Stimulated activated CD8-positive, alpha-beta memory T cell treated with anti-CD3 and anti-CD28 coated beads, Interleukin-7, amount 100 ng/mL, for 48 hours (primary cell): ENCODE measurements around the gene KRTAP5-9.
"Not testable (repeated sequence)": the region's sequence is repeated elsewhere in the genome, so short reads cannot be mapped to it uniquely, and the experiment has no call there.

Experiments used
- DNase-seq, 2 donors: peaks; one replicate each; pipeline ENCODE4 v3.0.0-alpha.2; 2020; ENCODE audit warnings: low read depth in 1 of 2; ENCODE audit errors: extremely low read depth in 1 of 2

KRTAP5-9 gene

GRCh38 chr11:71581826-71582225 lies 33.6 kb downstream of the KRTAP5-9 start:
- DNase-seq: no peak

GRCh38 chr11:71582309-71582895 lies 34.2 kb downstream of the KRTAP5-9 start, which contains the start of gene KRTAP5-11:
Gene KRTAP5-11 (minus strand): TSS chr11:71582875. CDS start chr11:71582837, 38 bp downstream.
- no peak for DNase-seq

GRCh38 chr11:71582969-71583368 lies 34.7 kb downstream of the KRTAP5-9 start:
- not testable (repeated sequence) for DNase-seq

- DNase-seq: not testable (repeated sequence)
Observed at GRCh38 chr11:71585673-71586072, 37.5 kb downstream of the KRTAP5-9 start.

- not testable (repeated sequence) for DNase-seq
Observed at GRCh38 chr11:71588314-71588713, 40.1 kb downstream of the KRTAP5-9 start.

- DNase-seq: peak; percentile 10 to 58
Observed at GRCh38 chr11:71588822-71589545, 40.8 kb downstream of the KRTAP5-9 start.

- not testable (repeated sequence) for DNase-seq
Observed at GRCh38 chr11:71589546-71589920, 41.3 kb downstream of the KRTAP5-9 start.
